Activated T-cell treated with anti-CD3 and anti-CD28 coated beads for 48 hours (primary cell): Measurements from ENCODE around the gene RHBDF2.

ENCODE experiments used
- DNase-seq: peaks from one replicate; pipeline ENCODE4 v3.0.0-alpha.2; 2020; ENCODE audit warnings: low read depth

The RHBDF2 gene

GRCh38 chr17:76459674-76460073 is 41.5 kb downstream of the RHBDF2 start:
- DNase-seq = no peak

- DNase-seq = no peak
Measured at GRCh38 chr17:76458580-76459490, 42.4 kb downstream of the RHBDF2 start.

GRCh38 chr17:76453431-76453743 is 47.8 kb downstream of the RHBDF2 start:
- DNase-seq = no peak

GRCh38 chr17:76452660-76453430 is 48.4 kb downstream of the RHBDF2 start, which contains the start of gene UBE2O:
TSS of gene UBE2O (minus strand) at chr17:76453152. CDS start at chr17:76453141, 11 bp downstream.
- DNase-seq = peak; percentile 93

GRCh38 chr17:76452127-76452659 is 49.0 kb downstream of the RHBDF2 start:
- no peak for DNase-seq

- no peak for DNase-seq
Measured at GRCh38 chr17:76451506-76451905, 49.7 kb downstream of the RHBDF2 start.

- DNase-seq = no peak
Measured at GRCh38 chr17:76449126-76449525, 52.1 kb downstream of the RHBDF2 start.

- DNase-seq = no peak
Measured at GRCh38 chr17:76447931-76448652, 53.1 kb downstream of the RHBDF2 start.

GRCh38 chr17:76446449-76447231 is 54.6 kb downstream of the RHBDF2 start:
- DNase-seq = no peak

- no peak for DNase-seq
Measured at GRCh38 chr17:76445697-76446448, 55.4 kb downstream of the RHBDF2 start.

- no peak for DNase-seq
Measured at GRCh38 chr17:76444518-76445311, 56.5 kb downstream of the RHBDF2 start.

GRCh38 chr17:76442341-76443338 is 58.6 kb downstream of the RHBDF2 start:
- no peak for DNase-seq

- DNase-seq = no peak
Measured at GRCh38 chr17:76441686-76442340, 59.4 kb downstream of the RHBDF2 start.

GRCh38 chr17:76440751-76441362 is 60.4 kb downstream of the RHBDF2 start:
- no peak for DNase-seq

- no peak for DNase-seq
Measured at GRCh38 chr17:76439314-76439928, 61.8 kb downstream of the RHBDF2 start.

- DNase-seq = no peak
Measured at GRCh38 chr17:76438906-76439305, 62.3 kb downstream of the RHBDF2 start.
